GM18867 (cell line): ENCODE results near the gene SMYD3.

Experiments used
- ATAC-seq: cut with Tn5 transposase; IDR thresholded peaks from one replicate; pipeline ENCODE4 v1.9.1; 2021; ENCODE audit warnings: mild to moderate bottlenecking, moderate library complexity; ENCODE audit not compliant: unreplicated experiment

The SMYD3 gene

DNA sequence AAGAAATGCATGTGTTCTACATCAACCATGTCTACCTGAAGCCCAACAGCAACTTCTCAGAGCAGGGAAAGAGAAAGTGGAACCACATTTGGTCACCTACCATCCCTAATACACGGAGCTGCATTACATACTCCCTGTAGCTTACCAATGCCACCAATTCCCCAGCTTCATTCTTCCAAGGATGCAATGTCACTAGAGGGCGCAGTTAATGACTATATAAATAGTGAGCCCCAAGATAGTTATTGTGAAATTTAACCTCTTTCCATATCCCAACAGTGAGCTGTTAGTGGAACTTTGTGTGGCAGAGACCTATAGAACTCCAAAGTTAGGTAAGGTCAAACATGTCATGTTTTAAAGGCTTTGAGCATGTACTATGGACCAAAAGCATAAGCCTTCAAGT is 618.3 kb downstream of the SMYD3 start:
- peak; percentile 79 for ATAC-seq

DNA sequence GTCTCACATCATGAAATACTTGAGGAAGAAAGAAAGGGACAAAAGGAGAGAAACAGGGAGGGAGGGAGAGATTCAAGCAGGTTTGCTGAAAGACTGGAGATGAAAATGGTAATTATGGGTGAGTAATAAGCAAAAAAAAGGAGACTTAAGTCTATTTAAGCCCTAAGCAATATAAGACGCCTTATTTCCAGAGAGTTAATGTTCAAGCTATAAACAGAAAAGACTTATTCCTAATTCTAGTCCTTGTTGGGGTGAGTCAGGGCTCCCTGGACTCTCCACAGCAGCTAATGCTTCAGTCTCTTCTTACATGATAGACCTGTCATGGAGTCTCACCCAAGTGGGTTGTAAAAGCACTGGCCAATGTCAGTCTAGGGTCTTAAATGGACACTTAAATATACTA is 619.2 kb downstream of the SMYD3 start:
- ATAC-seq: no peak

DNA sequence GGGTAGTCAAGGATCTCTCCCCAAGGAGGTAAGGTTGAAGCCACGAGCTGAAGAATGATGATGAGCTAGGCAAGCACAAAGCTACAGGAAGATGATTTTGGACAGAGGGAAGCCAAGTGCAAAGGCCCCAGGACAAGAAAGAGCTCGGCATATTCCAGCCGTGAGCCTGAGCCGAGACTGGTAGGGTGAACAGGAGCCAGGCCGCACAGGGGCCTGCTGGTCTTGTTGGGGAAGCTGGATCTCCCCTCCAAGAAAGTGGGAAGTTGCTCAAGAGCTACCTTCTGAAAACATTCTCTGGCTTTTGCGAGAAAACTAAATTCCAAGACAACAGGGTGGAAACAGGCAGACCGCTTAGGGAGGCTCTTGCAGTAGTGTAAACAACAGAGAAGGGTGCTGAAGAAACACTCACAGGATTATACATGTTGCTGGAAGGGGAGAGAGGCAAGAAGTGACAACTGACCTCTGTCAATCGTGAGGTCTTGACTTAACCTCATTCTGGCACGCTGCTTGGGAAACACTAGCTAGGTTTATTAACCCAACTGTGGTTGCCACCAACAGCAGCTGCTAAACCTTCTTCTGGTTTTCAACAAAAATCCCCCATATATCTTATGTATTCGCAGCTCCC is 625.2 kb downstream of the SMYD3 start:
- no peak for ATAC-seq

DNA sequence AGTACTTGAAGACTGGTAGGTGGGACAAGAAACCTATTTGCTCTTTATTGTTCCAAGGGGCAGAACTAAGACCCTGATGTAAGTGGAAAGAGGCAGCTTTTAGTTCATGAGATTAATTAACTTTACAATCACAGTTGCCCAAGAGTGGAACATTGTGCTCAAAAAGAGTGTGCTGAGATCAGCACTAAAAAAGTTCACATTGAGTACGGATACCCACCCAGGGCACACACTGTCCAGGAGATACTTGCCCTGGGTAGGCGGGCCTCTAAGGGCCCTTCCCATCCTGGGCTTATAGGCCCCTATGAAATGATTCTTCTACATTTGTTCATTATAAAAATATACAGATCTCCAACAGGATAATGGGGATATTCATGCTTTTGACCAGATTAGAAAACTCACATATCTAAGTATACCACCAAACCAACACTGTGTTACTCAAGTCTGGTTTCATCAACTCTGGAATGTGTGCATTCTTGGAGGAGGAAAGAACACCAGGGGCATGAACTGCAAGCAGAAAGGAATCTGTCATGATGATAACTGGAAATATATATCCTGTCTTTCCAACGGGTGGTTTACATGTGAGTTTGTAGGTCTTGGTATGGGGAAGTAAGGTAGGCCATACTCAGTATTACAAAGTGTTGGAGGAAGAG is 626.2 kb downstream of the SMYD3 start:
- no peak for ATAC-seq

DNA sequence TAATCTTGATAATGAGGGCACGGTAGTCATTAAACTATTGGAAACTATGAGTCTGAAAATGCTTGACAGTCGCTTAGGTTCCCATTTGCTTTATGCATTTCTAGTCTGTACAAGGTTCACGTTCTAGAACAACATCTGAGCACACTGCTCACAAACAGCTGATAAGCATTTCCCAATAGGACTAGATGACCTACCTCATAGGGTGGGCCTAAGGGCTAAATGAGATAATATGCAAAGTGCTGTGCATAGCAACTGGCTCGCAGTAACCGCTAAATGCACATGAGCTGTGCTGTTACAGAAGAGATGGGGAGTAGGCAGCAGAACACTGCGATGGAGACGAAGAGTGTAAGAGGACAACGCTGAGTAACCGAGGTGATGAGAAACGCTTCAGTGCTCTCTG is 628.0 kb downstream of the SMYD3 start:
- no peak for ATAC-seq

DNA sequence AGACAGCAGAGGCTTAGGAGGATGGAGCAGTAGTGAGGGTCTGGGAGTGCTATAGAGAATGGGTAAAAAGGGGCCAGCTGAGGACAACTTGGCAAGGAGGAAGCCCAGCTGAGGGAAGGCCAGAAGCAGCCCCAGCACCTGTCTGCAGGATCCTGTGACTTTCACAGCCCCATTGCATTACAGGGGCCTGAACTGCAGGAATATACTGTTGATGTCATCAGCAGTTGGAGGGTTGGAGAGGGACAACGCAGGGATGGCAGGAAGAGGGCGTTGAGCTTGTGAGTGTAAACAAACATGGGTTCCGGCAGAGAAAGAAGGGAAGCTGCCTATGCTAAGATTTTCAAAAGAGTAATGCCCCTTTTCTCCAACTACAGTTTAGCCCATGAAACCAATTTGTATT is 628.5 kb downstream of the SMYD3 start:
- ATAC-seq: no peak

DNA sequence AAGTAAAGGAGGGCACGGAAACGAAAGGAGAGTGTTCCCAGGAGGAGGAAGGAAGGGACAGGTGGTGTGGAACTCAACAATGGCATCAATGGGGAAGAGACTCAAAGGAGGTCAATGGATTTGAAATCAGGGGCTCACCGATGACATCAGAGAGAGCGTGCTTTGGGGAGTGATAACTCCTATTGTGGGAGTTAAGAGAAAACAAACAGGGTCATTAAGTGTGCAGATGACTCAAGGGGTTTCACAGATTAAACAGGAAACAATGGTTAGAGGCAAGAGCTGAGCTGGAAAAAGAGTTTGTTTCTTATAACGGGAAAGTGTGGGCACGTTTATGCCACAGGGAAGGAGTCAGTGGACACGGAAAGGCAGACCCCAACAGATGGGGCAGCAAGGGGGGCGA is 629.1 kb downstream of the SMYD3 start:
- ATAC-seq: no peak

DNA sequence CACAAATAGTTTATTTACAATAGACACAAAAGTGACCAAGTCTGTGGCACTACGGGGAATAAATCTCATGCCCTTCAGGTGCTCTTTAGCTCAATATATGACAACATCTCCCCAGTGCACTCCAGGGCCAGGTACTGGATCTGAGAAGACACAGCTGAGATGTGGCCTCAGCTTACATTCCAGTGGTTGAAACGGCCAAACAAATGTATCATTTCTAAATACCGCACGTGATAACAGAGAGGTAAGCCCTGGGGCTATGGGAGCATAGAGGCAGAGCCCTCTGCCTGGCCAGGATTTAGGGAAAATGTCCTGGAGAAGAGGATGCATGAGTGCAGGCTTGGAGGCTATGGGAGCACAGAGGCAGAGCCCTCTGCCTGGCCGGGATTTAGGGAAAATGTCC is 630.5 kb downstream of the SMYD3 start:
- no peak for ATAC-seq

DNA sequence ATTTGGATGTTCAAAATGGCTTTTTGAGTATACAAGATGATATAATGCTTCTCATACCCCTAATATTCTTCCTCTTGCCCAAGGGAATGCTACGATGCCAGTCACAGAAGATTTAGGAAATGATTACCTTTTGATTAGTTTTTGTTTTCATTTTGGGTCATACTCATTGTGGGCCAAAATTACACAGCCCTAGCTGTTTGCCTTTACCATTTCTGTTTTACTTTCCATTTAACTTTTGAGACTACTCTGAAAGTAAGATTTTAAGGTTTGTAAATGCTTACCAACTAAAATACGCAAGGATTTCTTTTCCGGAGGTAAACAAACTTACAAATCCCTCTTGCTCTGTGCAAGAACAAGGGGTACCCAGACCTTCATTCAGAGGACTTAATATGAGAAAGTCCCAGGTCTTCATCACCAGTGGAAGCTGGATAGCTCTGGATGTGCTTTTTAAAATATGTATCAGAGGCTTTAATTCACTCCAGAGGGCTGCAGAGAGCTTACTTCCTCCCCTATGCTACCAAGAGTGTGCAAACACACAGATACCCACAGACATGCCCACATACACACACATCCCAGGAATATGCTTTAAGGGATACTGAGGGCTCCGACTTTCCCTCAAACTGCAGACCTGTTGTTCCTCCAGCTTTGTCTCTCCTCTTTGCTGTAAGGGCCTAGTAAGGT is 631.4 kb downstream of the SMYD3 start:
- peak; percentile 50 for ATAC-seq

DNA sequence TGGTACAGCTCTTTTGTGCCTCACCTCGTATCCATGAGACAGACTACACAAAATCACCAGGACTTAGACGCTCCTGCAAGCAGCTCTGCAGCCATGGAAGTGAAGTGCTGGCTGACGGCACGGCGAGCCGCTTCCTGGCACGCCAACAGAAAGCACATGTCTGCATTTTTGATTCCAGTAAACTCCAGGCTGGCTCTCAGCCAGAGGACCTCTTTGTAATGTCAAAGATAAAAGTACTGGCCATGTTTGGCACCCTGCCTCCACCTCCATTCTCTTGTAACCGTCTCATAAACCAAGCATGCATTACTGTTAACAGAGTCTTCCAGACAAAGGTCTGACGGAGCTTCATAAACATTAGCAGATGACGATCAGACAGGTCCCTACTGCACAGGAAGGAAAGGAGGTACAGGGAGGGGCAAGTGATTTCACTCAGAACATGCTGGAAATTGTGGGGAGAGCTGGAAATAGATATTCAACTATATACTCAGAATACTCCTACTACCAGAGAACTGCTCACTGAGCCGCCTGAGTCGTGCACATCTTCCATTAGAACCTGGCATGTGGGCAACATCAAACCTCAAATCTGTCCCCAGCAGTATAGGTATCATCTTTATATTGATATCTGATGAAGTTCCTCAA is 632.0 kb downstream of the SMYD3 start:
- ATAC-seq: no peak

DNA sequence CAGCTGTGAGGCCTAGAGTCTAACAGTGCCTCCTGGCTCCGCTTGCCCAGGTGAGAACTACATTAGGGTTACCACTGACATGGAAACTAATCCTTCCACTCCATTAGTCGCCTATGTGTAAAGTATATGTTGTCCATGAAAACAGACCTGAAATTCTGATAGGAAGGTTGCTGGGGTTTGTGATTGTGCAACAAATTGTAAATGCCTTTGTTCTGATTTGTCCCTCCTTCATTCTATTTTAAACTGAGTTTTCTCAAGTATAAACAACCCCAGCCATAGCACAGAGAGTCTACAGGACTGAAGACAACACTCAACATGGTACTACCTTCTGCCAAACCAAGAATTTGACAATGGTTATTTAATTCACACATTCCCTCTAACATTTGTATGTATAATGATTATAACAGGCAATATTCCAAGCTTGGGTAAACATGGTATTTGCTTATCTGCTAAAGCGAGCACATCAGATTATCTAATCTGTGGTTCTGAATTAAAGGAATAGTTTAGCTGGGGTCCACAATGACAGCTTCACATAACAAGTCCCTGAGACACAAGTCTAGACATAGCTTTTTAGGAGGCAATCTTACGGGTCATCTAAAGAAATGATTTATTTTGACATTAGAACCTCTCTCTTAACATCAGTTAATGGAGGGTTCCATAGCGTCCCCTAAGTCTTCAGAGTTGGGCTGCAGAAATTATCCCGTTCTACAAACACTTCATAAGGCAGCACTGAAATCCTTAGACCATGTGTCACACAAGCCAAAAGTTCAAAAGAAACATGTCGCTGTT is 633.0 kb downstream of the SMYD3 start:
- no peak for ATAC-seq

DNA sequence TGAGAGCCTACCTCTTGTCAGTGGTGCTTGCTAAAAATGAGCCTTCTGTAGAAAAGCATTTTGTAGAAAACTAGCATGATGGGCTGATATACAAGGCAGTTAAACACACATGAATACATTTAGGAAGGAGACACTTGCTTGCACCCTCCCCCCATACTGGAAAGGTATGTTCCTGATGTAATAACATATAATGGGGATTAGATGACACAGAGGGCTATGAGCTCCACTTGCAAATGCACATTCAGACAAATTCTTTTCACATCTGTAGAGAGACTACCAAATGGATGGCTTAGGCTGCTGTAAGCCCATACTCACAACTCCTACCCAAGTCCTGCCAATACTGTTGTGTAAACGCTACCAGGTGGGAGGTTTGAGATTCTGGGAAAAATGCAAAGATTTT is 634.0 kb downstream of the SMYD3 start:
- no peak for ATAC-seq

DNA sequence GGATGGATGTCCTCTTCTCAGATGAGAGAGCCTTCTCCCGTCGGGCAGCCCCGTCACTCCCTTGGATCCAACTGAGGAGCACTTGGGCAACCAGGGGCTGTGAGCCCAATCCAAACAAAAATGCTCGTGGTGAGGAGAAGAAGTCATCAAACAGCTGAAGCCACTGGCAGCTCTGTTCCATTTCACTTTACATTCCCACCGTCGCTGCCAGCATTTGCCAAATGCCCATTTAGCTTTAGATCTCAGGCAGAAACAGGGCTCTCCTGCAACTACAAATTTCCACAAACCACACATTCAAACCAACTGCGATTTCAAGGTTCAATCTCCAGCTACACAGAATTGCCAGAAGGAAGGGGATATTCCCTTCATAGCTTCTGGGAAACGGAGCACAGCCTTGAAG is 634.6 kb downstream of the SMYD3 start:
- ATAC-seq: no peak

DNA sequence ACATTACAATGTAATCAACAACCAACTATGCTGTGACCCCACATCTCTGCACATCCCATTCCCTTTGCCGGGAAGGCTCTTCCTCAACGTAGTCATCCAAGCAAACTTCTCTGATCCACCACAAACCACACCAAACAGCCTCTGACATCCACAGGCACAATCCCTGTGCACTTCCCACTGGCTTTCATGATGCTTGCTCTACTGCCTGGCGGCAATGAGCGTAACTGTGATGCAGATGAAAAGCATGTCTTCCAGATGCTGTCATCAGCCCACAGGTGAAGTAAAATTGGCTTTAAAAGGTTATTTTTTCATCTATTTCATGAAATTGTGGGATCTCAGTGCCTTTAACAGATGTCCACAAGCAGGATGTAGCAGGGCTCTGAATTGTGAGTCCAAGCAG is 635.2 kb downstream of the SMYD3 start:
- ATAC-seq: no peak

DNA sequence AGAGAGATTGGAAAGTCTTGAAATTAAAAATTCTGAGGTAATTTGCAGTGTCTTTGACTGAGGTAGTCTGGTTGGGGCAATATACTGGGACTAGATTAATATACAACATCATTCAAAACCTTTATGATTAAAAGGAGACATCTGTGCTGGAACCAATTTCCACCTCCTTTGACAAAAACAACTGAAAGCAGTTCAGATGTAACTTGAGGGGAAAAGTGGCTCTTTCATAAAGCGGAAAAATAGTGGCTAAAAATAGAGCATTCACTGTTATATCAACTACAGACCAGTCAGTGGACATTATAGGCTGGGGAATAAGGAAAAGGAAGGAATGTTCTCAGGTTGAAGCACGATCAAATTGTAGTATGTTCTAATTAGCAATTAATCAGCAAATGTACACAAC is 635.9 kb downstream of the SMYD3 start:
- no peak for ATAC-seq

DNA sequence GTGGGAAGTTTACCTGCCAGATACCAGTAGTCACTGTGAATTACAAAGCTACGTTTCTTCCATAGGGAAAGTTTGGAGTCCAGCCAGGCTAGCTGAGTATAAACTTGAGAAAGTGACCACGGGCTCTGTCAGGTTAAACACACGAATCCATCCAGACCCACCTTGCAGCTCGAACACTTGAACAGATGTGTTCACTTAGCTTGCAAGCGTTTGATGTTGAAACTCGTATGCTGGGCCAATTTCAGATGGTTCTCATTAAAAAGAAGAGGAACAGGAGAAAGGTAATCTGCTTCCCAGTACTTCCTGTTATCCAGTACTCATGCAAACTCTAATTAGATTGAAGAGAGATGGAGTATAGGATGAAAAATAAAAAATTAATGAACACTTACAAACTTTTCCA is 636.4 kb downstream of the SMYD3 start:
- no peak for ATAC-seq

DNA sequence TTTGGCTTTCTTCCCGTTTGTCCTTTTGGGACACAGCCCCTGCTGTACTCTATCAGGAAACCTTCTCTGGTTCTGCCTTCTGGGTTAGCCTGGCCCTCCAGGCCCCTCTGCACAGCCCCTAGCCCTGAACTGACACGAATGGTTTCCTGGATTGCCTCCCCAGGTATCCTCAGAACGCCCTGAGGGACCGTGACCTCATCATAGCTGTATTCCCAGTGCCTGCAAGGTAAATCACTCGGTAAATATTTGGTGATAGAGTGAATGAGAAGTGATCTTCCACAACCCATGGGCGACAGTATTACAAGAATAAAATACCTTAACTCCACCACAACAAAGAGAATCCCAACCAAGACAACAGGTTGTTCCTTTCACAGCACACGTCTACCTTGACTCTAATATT is 637.2 kb downstream of the SMYD3 start:
- ATAC-seq: no peak

DNA sequence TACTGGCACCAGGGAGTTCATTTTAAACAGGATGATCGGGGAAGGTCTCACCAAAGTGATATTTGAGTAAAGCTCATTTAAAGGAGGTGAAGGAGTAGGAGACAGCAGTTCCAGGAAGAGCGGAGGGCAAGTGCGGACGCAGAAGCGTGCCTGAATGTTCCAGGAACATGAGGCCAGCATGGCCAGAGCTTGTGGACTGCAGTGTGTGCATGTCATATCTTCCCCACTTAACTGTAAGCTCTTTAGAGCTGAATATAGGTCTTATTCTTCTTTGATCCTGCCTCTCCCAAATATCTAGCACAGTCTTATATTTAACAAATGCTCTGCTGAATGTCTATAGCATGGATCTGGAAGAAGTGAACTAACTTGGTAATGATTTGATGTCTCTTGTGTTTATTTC is 639.3 kb downstream of the SMYD3 start:
- ATAC-seq: no peak

DNA sequence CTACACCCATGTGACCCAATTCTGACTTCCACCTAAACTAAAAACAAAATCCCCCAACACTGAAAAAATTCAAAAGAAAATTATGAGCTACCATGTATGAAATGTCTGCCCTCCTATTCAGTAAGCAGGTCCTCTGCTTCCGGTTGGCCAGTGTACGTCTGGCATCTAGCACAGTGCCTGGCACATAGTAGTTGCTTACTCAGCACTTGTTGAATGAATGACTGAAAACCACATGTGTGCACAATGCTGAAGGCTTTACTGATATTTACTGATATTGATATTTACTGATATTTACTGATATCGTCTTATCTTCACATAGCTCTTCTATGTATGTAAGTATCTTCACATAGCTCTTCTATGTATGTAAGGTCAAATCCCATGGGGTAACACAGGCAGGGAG is 642.2 kb downstream of the SMYD3 start:
- ATAC-seq: no peak

DNA sequence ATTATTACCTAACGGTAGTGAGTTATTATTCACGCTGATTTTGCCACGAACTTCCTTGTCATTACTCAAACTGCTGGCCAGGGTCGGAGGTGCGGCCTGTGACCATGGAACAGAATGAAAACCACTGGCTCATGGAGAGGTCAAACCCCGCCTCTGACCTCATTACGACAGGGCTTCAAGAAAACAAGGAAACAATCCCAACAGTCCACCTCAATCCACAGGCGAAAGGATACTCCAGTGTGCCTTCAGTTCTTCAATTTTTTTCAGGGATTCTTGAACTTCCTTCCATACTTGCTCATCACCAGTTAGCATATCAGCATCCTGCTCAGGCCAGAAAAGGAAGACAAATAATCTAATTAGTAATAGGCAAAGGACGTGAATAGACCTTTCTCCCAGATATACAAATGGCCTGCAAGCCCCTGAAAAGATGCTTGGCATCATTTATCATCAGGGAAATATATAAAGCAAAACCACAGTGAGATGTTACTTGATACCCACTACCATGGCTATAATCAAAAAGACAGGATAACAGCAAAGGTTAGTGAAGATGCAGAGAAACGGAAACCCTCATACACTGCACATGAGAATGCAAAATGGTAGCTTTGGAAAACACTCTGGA is 643.4 kb downstream of the SMYD3 start:
- ATAC-seq: no peak
